Raji (cell line): Measurements from ENCODE around the gene APBB3.

Source experiments
- POLR2A ChIP-seq: IDR thresholded peaks from 2 replicates; pipeline ENCODE4 v1.6.1; 2011; ENCODE audit warnings: low read depth, low read length, control low read depth; ENCODE audit not compliant: insufficient read depth

The APBB3 gene

GRCh38 chr5:140588311-140589070, 24.1 kb upstream of the APBB3 start:
- TF ChIP-seq POLR2A = no peak

- TF ChIP-seq POLR2A = no peak
Observed at GRCh38 chr5:140587495-140587894, 23.1 kb upstream of the APBB3 start.

GRCh38 chr5:140576776-140577201, 12.4 kb upstream of the APBB3 start:
- TF ChIP-seq POLR2A = no peak

- no peak for TF ChIP-seq POLR2A
Observed at GRCh38 chr5:140575309-140575708, 10.9 kb upstream of the APBB3 start.

GRCh38 chr5:140574165-140574564, 9.8 kb upstream of the APBB3 start:
- no peak for TF ChIP-seq POLR2A

GRCh38 chr5:140573683-140574082, 9.3 kb upstream of the APBB3 start:
- no peak for TF ChIP-seq POLR2A

- TF ChIP-seq POLR2A = no peak
Observed at GRCh38 chr5:140571105-140571504, 6.7 kb upstream of the APBB3 start.

- TF ChIP-seq POLR2A = no peak
Observed at GRCh38 chr5:140570488-140570887, 6.1 kb upstream of the APBB3 start.

GRCh38 chr5:140570058-140570457, 5.7 kb upstream of the APBB3 start:
- TF ChIP-seq POLR2A = no peak

- no peak for TF ChIP-seq POLR2A
Observed at GRCh38 chr5:140569197-140569596, 4.8 kb upstream of the APBB3 start.

GRCh38 chr5:140568443-140569063, 4.2 kb upstream of the APBB3 start:
- TF ChIP-seq POLR2A = no peak

- TF ChIP-seq POLR2A = no peak
Observed at GRCh38 chr5:140567871-140568270, 3.5 kb upstream of the APBB3 start.

- TF ChIP-seq POLR2A = no peak
Observed at GRCh38 chr5:140567136-140567818, 2.9 kb upstream of the APBB3 start.

GRCh38 chr5:140566665-140567064, 2.3 kb upstream of the APBB3 start:
- TF ChIP-seq POLR2A = no peak

GRCh38 chr5:140565780-140566095, 1.3 kb upstream of the APBB3 start:
- no peak for TF ChIP-seq POLR2A
